Endodermal cell (in vitro differentiated cells): ENCODE measurements around the gene EIF4A3. TPM values are rescaled to one million over a fixed set of nuclear protein-coding genes. Genes with fewer than 3 reads are reported as not detected.
A peak's percentile ranks its signal among the peaks of the same experiment; 100 is the strongest.

ENCODE experiments used
- DNase-seq: peaks from one replicate; pipeline ENCODE4 v3.0.0-alpha.2; 2017
- H3K27ac ChIP-seq: 2 replicates; pipeline ENCODE4 v1.5.1; 2013; ENCODE audit warnings: mild to moderate bottlenecking, low read depth, low read length, moderate library complexity
- H3K27me3 ChIP-seq: 2 replicates; pipeline ENCODE4 v1.6.1; 2013; ENCODE audit warnings: mild to moderate bottlenecking, low read length, moderate library complexity; ENCODE audit not compliant: insufficient read depth, control insufficient read depth, poor library complexity, severe bottlenecking
- H3K36me3 ChIP-seq: 2 replicates; pipeline ENCODE4 v1.7.0; 2013; ENCODE audit warnings: mild to moderate bottlenecking, low read length, moderate library complexity; ENCODE audit not compliant: control insufficient read depth, insufficient read depth
- H3K4me1 ChIP-seq: one replicate; pipeline ENCODE4 v1.7.0; 2013; ENCODE audit warnings: low read length; ENCODE audit not compliant: control insufficient read depth, insufficient read depth
- H3K4me3 ChIP-seq: 2 replicates; pipeline ENCODE4 v1.5.1; 2013; ENCODE audit warnings: mild to moderate bottlenecking, low read length, moderate library complexity
- H3K9ac ChIP-seq: 2 replicates; pipeline ENCODE4 v1.6.1; 2013; ENCODE audit warnings: mild to moderate bottlenecking, low read length, moderate library complexity; ENCODE audit not compliant: poor library complexity, severe bottlenecking; ENCODE audit errors: extremely low read depth
- H3K9me3 ChIP-seq: 2 replicates; pipeline ENCODE4 v1.6.1; 2013; ENCODE audit warnings: mild to moderate bottlenecking, low read length, moderate library complexity; ENCODE audit not compliant: control insufficient read depth
- H3K27ac Mint-ChIP-seq: 2 replicates; pipeline ENCODE4 v1.8.0; 2020; ENCODE audit warnings: mixed read lengths
- H3K27me3 Mint-ChIP-seq: 2 replicates; pipeline ENCODE4 v1.8.0; 2021; ENCODE audit warnings: mild to moderate bottlenecking, mixed read lengths; ENCODE audit not compliant: insufficient read depth
- H3K36me3 Mint-ChIP-seq: 2 replicates; pipeline ENCODE4 v1.8.0; 2020; ENCODE audit warnings: low read depth, mixed read lengths
- H3K4me1 Mint-ChIP-seq: 2 replicates; pipeline ENCODE4 v1.8.0; 2020; ENCODE audit warnings: mixed read lengths
- H3K4me3 Mint-ChIP-seq: 2 replicates; pipeline ENCODE4 v1.8.0; 2020; ENCODE audit warnings: mild to moderate bottlenecking, moderate library complexity, mixed read lengths
- H3K9me3 Mint-ChIP-seq: 2 replicates; pipeline ENCODE4 v1.8.0; 2020; ENCODE audit warnings: mild to moderate bottlenecking, mixed read lengths
- WGBS, 2 experiments: methylation state at CpG; one replicate each; pipeline versions ENCODE4 v1.1.5 to v1.1.7; 2013; ENCODE audit warnings: missing lambda C conversion rate in 2 of 2, mixed read lengths in 1 of 2; ENCODE audit not compliant: insufficient coverage in 1 of 2, insufficient read length in 1 of 2; 5-methylcytosine and 5-hydroxymethylcytosine counted together
- total RNA-seq, 2 donors: library from RNA; stranded (reverse); fragmentation: NEBNext Ultra II Directional in 1 of 2; extraction: Animal tissue kit (Norgen Biotek cat#: 25700) in 1 of 2; gene quantifications; 2 replicates in 1 of 2; 3 replicates in 1 of 2; pipeline ENCODE4 v1.2.1, GENCODE V29; 2021
- TF ChIP-seq, protein P1 (sequence below): fragments of 200-600 bp; sonication (generic); conservative IDR thresholded peaks from 2 replicates; pipeline ENCODE4 v1.5.0; 2021; ENCODE audit warnings: antibody characterized with exemption, mild to moderate bottlenecking

Gene EIF4A3
- total RNA-seq, 2 donors from 2014 or later = 107 to 110 TPM

DNA sequence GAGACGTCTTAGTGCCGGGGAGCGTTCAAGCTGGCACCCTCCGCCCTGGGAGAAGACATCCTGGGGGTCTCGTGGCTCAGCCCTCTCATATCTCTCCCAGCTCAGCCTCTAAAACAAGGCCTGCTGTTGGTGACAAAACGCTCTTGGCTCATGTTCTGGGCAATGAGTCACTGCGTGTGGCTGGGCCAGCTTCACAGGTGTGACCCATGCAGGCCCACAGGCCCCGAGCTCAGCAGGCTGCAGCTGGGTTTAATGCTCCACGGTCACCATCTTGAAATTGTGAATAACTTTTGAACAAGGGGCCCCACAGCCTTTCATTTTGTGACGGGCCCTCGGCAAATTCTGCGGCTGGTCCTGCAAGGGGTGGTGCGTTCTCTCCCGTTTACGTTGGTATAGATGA lies 23.1 kb downstream of the EIF4A3 start:
- no peak overlapping the region for H3K4me3 ChIP-seq
- peaks cover 11% of the 10 kb centered on the region for H3K4me1 Mint-ChIP-seq
- 81 to 88% methylated on average over 15 of the region's 15 CpGs for WGBS, 2 experiments
- H3K27me3 Mint-ChIP-seq = no peaks in the 10 kb centered on the region
- H3K9me3 Mint-ChIP-seq = no peaks in the 10 kb centered on the region
- peak overlapping the region; percentile 85 for H3K27ac Mint-ChIP-seq
- no peaks in the 10 kb centered on the region for H3K9me3 ChIP-seq
- DNase-seq = no peak
- no peaks in the 10 kb centered on the region for H3K36me3 ChIP-seq
- H3K27ac ChIP-seq = peak overlapping the region; percentile 12
- peaks cover 6% of the 10 kb centered on the region for H3K4me1 ChIP-seq
- TF ChIP-seq, protein P1, sequence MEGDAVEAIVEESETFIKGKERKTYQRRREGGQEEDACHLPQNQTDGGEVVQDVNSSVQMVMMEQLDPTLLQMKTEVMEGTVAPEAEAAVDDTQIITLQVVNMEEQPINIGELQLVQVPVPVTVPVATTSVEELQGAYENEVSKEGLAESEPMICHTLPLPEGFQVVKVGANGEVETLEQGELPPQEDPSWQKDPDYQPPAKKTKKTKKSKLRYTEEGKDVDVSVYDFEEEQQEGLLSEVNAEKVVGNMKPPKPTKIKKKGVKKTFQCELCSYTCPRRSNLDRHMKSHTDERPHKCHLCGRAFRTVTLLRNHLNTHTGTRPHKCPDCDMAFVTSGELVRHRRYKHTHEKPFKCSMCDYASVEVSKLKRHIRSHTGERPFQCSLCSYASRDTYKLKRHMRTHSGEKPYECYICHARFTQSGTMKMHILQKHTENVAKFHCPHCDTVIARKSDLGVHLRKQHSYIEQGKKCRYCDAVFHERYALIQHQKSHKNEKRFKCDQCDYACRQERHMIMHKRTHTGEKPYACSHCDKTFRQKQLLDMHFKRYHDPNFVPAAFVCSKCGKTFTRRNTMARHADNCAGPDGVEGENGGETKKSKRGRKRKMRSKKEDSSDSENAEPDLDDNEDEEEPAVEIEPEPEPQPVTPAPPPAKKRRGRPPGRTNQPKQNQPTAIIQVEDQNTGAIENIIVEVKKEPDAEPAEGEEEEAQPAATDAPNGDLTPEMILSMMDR = no peak
- no peaks in the 10 kb centered on the region for H3K27me3 ChIP-seq
- H3K9ac ChIP-seq = no peak overlapping the region
- H3K36me3 Mint-ChIP-seq = no peaks in the 10 kb centered on the region
- H3K4me3 Mint-ChIP-seq = no peak overlapping the region

DNA sequence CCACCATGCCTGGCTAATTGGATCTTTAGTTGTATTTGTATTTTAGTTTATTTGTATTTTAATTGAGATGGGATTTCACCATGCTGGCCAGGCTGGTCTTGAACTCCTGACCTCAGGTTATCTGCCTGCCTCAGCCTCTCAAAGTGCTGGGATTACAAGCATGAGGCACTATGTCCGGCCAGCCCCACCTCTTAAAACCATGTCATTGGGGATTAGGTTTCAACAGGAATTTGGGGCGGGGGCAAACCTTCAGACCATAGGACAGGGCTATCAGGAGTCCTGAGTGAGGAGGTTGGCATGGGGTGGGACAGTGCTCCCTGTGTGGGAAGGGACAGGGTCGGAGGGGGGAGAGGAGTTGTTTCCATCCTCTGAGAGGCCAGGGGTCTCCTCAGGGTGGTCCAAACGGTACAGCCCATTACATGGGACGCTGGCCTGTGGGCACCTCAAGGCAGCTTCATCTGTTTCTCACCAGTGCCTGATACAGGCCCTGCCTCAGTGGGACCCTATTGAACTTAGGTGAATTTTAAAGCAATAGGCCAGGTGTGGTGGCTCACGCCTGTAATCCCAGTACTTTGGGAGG lies 23.9 kb downstream of the EIF4A3 start:
- Histone ChIP-seq H3K4me1 (peaks cover 6% of the 10 kb centered on the region), H3K36me3 (no peaks in the 10 kb centered on the region), H3K9me3 (no peaks in the 10 kb centered on the region), H3K4me3 (no peak overlapping the region), H3K9ac (no peak overlapping the region), H3K27ac (no peak overlapping the region), H3K27me3 (no peaks in the 10 kb centered on the region)
- DNase-seq = no peak
- no peak overlapping the region for H3K4me3 Mint-ChIP-seq
- H3K9me3 Mint-ChIP-seq = no peaks in the 10 kb centered on the region
- H3K27me3 Mint-ChIP-seq = no peaks in the 10 kb centered on the region
- TF ChIP-seq, protein P1 = no peak
- WGBS, 2 experiments = 89 to 100% methylated on average over 3 to 6 of the region's 6 CpGs
- no peaks in the 10 kb centered on the region for H3K36me3 Mint-ChIP-seq
- H3K4me1 Mint-ChIP-seq = peaks cover 11% of the 10 kb centered on the region
- no peak overlapping the region for H3K27ac Mint-ChIP-seq

DNA sequence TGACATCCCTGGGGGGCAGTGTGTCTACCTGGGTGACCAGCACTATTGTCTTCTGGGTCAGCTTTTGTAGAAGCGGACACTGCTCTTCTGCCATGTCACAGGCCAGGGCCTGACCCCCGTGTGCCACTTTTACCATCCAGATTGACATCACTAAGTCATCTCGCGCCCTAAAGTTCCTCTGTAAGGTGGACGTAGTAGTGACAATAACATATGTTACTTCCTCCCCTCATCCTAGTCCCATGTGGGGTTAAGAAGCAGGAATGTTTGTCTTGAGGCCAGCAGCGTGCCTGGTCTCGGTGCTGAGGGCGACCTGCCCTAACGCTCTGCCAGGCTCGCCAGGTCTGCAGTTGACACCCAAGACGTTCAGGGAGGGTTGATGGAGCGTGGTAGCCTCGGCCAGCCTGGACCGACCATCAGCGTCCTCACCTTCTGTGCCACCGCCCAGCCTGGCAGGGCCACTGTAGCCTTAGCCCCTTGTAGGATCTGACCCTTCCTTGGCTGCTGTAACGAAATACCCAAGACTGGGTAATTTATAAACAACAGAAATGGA lies 24.8 kb downstream of the EIF4A3 start:
- no peaks in the 10 kb centered on the region for H3K9me3 Mint-ChIP-seq
- H3K4me3 Mint-ChIP-seq = no peak overlapping the region

More for the DNA sequence above, 24.8 kb downstream of the EIF4A3 start:
- Histone ChIP-seq H3K4me3 (no peak overlapping the region), H3K36me3 (no peaks in the 10 kb centered on the region), H3K27ac (no peak overlapping the region), H3K4me1 (peaks cover 6% of the 10 kb centered on the region), H3K9me3 (no peaks in the 10 kb centered on the region), H3K27me3 (no peaks in the 10 kb centered on the region), H3K9ac (no peak overlapping the region)
- H3K27me3 Mint-ChIP-seq = no peaks in the 10 kb centered on the region
- 90 to 96% methylated on average over 17 of the region's 17 CpGs for WGBS, 2 experiments
- TF ChIP-seq, protein P1 = no peak
- no peaks in the 10 kb centered on the region for H3K36me3 Mint-ChIP-seq
- peaks cover 11% of the 10 kb centered on the region for H3K4me1 Mint-ChIP-seq
- no peak overlapping the region for H3K27ac Mint-ChIP-seq
- DNase-seq = no peak
